ENCODE results near the gene SDCCAG8.
A peak's percentile ranks its signal among the peaks of the same experiment; 100 is the strongest.

Gene SDCCAG8

GRCh38 chr1:243394601-243395464 lies 139.0 kb downstream of the SDCCAG8 start:
- TF ChIP-seq GATA2 (IDR thresholded peaks at IDR 0.05; ENCODE audit: low read depth, low read length) (no peak), GATA3 (IDR thresholded peaks at IDR 0.05; ENCODE audit: low read depth, low read length) (no peak)

GRCh38 chr1:243396424-243396823 lies 140.6 kb downstream of the SDCCAG8 start:
- TF ChIP-seq GATA3 (IDR thresholded peaks at IDR 0.05; ENCODE audit: low read depth, low read length) = no peak
- TF ChIP-seq GATA2 (IDR thresholded peaks at IDR 0.05; ENCODE audit: low read depth, low read length) = no peak

GRCh38 chr1:243396876-243397275 lies 141.0 kb downstream of the SDCCAG8 start:
- TF ChIP-seq GATA3 (IDR thresholded peaks at IDR 0.05; ENCODE audit: low read depth, low read length) = no peak
- TF ChIP-seq GATA2 (IDR thresholded peaks at IDR 0.05; ENCODE audit: low read depth, low read length) = no peak

GRCh38 chr1:243397613-243398321 lies 141.9 kb downstream of the SDCCAG8 start:
- no peak for TF ChIP-seq GATA2 (IDR thresholded peaks at IDR 0.05; ENCODE audit: low read depth, low read length)
- no peak for TF ChIP-seq GATA3 (IDR thresholded peaks at IDR 0.05; ENCODE audit: low read depth, low read length)

GRCh38 chr1:243399561-243400155 lies 143.8 kb downstream of the SDCCAG8 start:
- TF ChIP-seq GATA3 (IDR thresholded peaks at IDR 0.05; ENCODE audit: low read depth, low read length) (no peak), GATA2 (IDR thresholded peaks at IDR 0.05; ENCODE audit: low read depth, low read length) (no peak)

GRCh38 chr1:243402868-243403267 lies 147.0 kb downstream of the SDCCAG8 start:
- TF ChIP-seq GATA2 (IDR thresholded peaks at IDR 0.05; ENCODE audit: low read depth, low read length) = peak; percentile 59
- peak; percentile 88 for TF ChIP-seq GATA3 (IDR thresholded peaks at IDR 0.05; ENCODE audit: low read depth, low read length)

- no peak for TF ChIP-seq GATA2 (IDR thresholded peaks at IDR 0.05; ENCODE audit: low read depth, low read length)
- TF ChIP-seq GATA3 (IDR thresholded peaks at IDR 0.05; ENCODE audit: low read depth, low read length) = no peak
These were observed 150.6 kb downstream of the SDCCAG8 start for GRCh38 chr1:243406424-243406823.

GRCh38 chr1:243407284-243408018 lies 151.6 kb downstream of the SDCCAG8 start:
- TF ChIP-seq GATA3 (IDR thresholded peaks at IDR 0.05; ENCODE audit: low read depth, low read length) = no peak
- no peak for TF ChIP-seq GATA2 (IDR thresholded peaks at IDR 0.05; ENCODE audit: low read depth, low read length)

- TF ChIP-seq GATA3 (IDR thresholded peaks at IDR 0.05; ENCODE audit: low read depth, low read length) (no peak), GATA2 (IDR thresholded peaks at IDR 0.05; ENCODE audit: low read depth, low read length) (no peak)
These were observed 152.6 kb downstream of the SDCCAG8 start for GRCh38 chr1:243408479-243408878.

GRCh38 chr1:243409284-243409683 lies 153.4 kb downstream of the SDCCAG8 start:
- TF ChIP-seq GATA3 (IDR thresholded peaks at IDR 0.05; ENCODE audit: low read depth, low read length) (no peak), GATA2 (IDR thresholded peaks at IDR 0.05; ENCODE audit: low read depth, low read length) (no peak)

- no peak for TF ChIP-seq GATA2 (IDR thresholded peaks at IDR 0.05; ENCODE audit: low read depth, low read length)
- TF ChIP-seq GATA3 (IDR thresholded peaks at IDR 0.05; ENCODE audit: low read depth, low read length) = no peak
These were observed 155.6 kb downstream of the SDCCAG8 start for GRCh38 chr1:243411472-243411871.

- TF ChIP-seq GATA3 (IDR thresholded peaks at IDR 0.05; ENCODE audit: low read depth, low read length) (no peak), GATA2 (IDR thresholded peaks at IDR 0.05; ENCODE audit: low read depth, low read length) (no peak)
These were observed 157.8 kb downstream of the SDCCAG8 start for GRCh38 chr1:243413431-243414151.

GRCh38 chr1:243414152-243414494 lies 158.3 kb downstream of the SDCCAG8 start:
- TF ChIP-seq GATA3 (IDR thresholded peaks at IDR 0.05; ENCODE audit: low read depth, low read length) (no peak), GATA2 (IDR thresholded peaks at IDR 0.05; ENCODE audit: low read depth, low read length) (no peak)

Data from SH-SY5Y (cell line).